HG03159 (cell line): ENCODE results near the gene CLDN5.
"Not testable (repeated sequence)": the region's sequence is repeated elsewhere in the genome, so short reads cannot be mapped to it uniquely, and the experiment has no call there.

ENCODE experiments used
- ATAC-seq: cut with Tn5 transposase; IDR thresholded peaks from one replicate; pipeline ENCODE4 v1.9.1; 2021; ENCODE audit warnings: mild to moderate bottlenecking, moderate library complexity; ENCODE audit not compliant: unreplicated experiment

CLDN5 gene

GRCh38 chr22:19548964-19549363 lies 24.8 kb upstream of the CLDN5 start:
- ATAC-seq: no peak

GRCh38 chr22:19548427-19548826 lies 24.2 kb upstream of the CLDN5 start:
- ATAC-seq: not testable (repeated sequence)

- ATAC-seq: no peak
Observed at GRCh38 chr22:19547620-19548019, 23.4 kb upstream of the CLDN5 start.

- no peak for ATAC-seq
Observed at GRCh38 chr22:19546680-19547079, 22.5 kb upstream of the CLDN5 start.

GRCh38 chr22:19545935-19546207 lies 21.7 kb upstream of the CLDN5 start:
- ATAC-seq: no peak

- ATAC-seq: no peak
Observed at GRCh38 chr22:19543970-19544708, 19.9 kb upstream of the CLDN5 start.

- ATAC-seq: no peak
Observed at GRCh38 chr22:19540394-19540793, 16.2 kb upstream of the CLDN5 start.

- no peak for ATAC-seq
Observed at GRCh38 chr22:19537941-19538488, 13.8 kb upstream of the CLDN5 start.

GRCh38 chr22:19536564-19536963 lies 12.4 kb upstream of the CLDN5 start:
- ATAC-seq: no peak

- ATAC-seq: no peak
Observed at GRCh38 chr22:19535001-19535400, 10.8 kb upstream of the CLDN5 start.

GRCh38 chr22:19533857-19534256 lies 9.6 kb upstream of the CLDN5 start:
- no peak for ATAC-seq

- no peak for ATAC-seq
Observed at GRCh38 chr22:19533049-19533626, 8.9 kb upstream of the CLDN5 start.

- not testable (repeated sequence) for ATAC-seq
Observed at GRCh38 chr22:19531327-19531726, 7.1 kb upstream of the CLDN5 start.

- ATAC-seq: no peak
Observed at GRCh38 chr22:19530751-19531150, 6.5 kb upstream of the CLDN5 start.

GRCh38 chr22:19529811-19530210 lies 5.6 kb upstream of the CLDN5 start:
- no peak for ATAC-seq

- no peak for ATAC-seq
Observed at GRCh38 chr22:19527861-19528417, 3.7 kb upstream of the CLDN5 start.

- no peak for ATAC-seq
Observed at GRCh38 chr22:19527321-19527721, 3.1 kb upstream of the CLDN5 start.

GRCh38 chr22:19526702-19527111 lies 2.5 kb upstream of the CLDN5 start:
- no peak for ATAC-seq

- no peak for ATAC-seq
Observed at GRCh38 chr22:19526076-19526701, 2.0 kb upstream of the CLDN5 start.

GRCh38 chr22:19525666-19526065 lies 1.5 kb upstream of the CLDN5 start:
- ATAC-seq: no peak

- no peak for ATAC-seq
Observed at GRCh38 chr22:19525116-19525660, 978 bp upstream of the CLDN5 start.
